GM19328 (cell line): Measurements from ENCODE around the gene BPIFA2.
"Not testable (repeated sequence)": the region's sequence is repeated elsewhere in the genome, so short reads cannot be mapped to it uniquely, and the experiment has no call there.

Experiments
- ATAC-seq: cut with Tn5 transposase; IDR thresholded peaks from one replicate; pipeline ENCODE4 v1.9.1; 2021; ENCODE audit warnings: mild to moderate bottlenecking, moderate library complexity; ENCODE audit not compliant: unreplicated experiment

Gene BPIFA2

GRCh38 chr20:33167859-33168258 is at the start of gene BPIFA2:
Gene BPIFA2 (plus strand): TSS chr20:33168159. CDS start chr20:33169146, 987 bp downstream.
- no peak for ATAC-seq

GRCh38 chr20:33119725-33120720 is 47.9 kb upstream of the BPIFA2 start:
- ATAC-seq = no peak

- ATAC-seq = no peak
Measured at GRCh38 chr20:33120934-33121333, 47.0 kb upstream of the BPIFA2 start.

GRCh38 chr20:33122297-33122696 is 45.7 kb upstream of the BPIFA2 start:
- ATAC-seq = not testable (repeated sequence)

GRCh38 chr20:33124261-33124660 is 43.7 kb upstream of the BPIFA2 start:
- ATAC-seq = no peak

- ATAC-seq = no peak
Measured at GRCh38 chr20:33124994-33125393, 43.0 kb upstream of the BPIFA2 start.

- ATAC-seq = no peak
Measured at GRCh38 chr20:33125983-33126382, 42.0 kb upstream of the BPIFA2 start.

GRCh38 chr20:33127422-33128097 is 40.4 kb upstream of the BPIFA2 start:
- no peak for ATAC-seq

- no peak for ATAC-seq
Measured at GRCh38 chr20:33130568-33131061, 37.3 kb upstream of the BPIFA2 start.

GRCh38 chr20:33131949-33132473 is 35.9 kb upstream of the BPIFA2 start:
- no peak for ATAC-seq

GRCh38 chr20:33132513-33133372 is 35.2 kb upstream of the BPIFA2 start:
- ATAC-seq = no peak

- ATAC-seq = no peak
Measured at GRCh38 chr20:33133373-33133941, 34.5 kb upstream of the BPIFA2 start.

- no peak for ATAC-seq
Measured at GRCh38 chr20:33137195-33137594, 30.8 kb upstream of the BPIFA2 start.

- no peak for ATAC-seq
Measured at GRCh38 chr20:33139467-33139866, 28.5 kb upstream of the BPIFA2 start.

- ATAC-seq = no peak
Measured at GRCh38 chr20:33145521-33145920, 22.4 kb upstream of the BPIFA2 start.

GRCh38 chr20:33147299-33147698 is 20.7 kb upstream of the BPIFA2 start:
- no peak for ATAC-seq

GRCh38 chr20:33148040-33148439 is 19.9 kb upstream of the BPIFA2 start:
- no peak for ATAC-seq

- ATAC-seq = no peak
Measured at GRCh38 chr20:33154252-33154651, 13.7 kb upstream of the BPIFA2 start.

- ATAC-seq = no peak
Measured at GRCh38 chr20:33158637-33159385, 9.1 kb upstream of the BPIFA2 start.
